Suppressor macrophage treated with lipopolysaccharide for 4 hours (primary cell): ENCODE data around the gene PSMC6.
"Not testable (repeated sequence)": the region's sequence is repeated elsewhere in the genome, so short reads cannot be mapped to it uniquely, and the experiment has no call there.

Experiments used
- DNase-seq: peaks from one replicate; pipeline ENCODE4 v3.0.0-alpha.2; 2020

PSMC6 gene

GRCh38 chr14:52723514-52724359 is 16.7 kb downstream of the PSMC6 start:
- no peak for DNase-seq

GRCh38 chr14:52724360-52724644 is 17.3 kb downstream of the PSMC6 start:
- no peak for DNase-seq

- not testable (repeated sequence) for DNase-seq
Measured at GRCh38 chr14:52727509-52727908, 20.5 kb downstream of the PSMC6 start.

GRCh38 chr14:52729035-52729434 is 22.0 kb downstream of the PSMC6 start:
- not testable (repeated sequence) for DNase-seq

- DNase-seq, result no peak
Measured at GRCh38 chr14:52729585-52729924, 22.6 kb downstream of the PSMC6 start.

GRCh38 chr14:52729925-52730708 is 23.1 kb downstream of the PSMC6 start, which contains the start of gene STYX:
Gene STYX, plus strand, starts transcription at chr14:52730166. Its CDS starts 309 bp downstream, at chr14:52730475.
- DNase-seq, result peak; percentile 99

- DNase-seq, result peak; percentile 36
Measured at GRCh38 chr14:52730709-52731111, 23.7 kb downstream of the PSMC6 start.

GRCh38 chr14:52733824-52734223 is 26.8 kb downstream of the PSMC6 start:
- DNase-seq, result no peak

- no peak for DNase-seq
Measured at GRCh38 chr14:52735921-52736489, 29.0 kb downstream of the PSMC6 start.

- no peak for DNase-seq
Measured at GRCh38 chr14:52738409-52738808, 31.4 kb downstream of the PSMC6 start.

- no peak for DNase-seq
Measured at GRCh38 chr14:52740751-52741150, 33.8 kb downstream of the PSMC6 start.

- peak; percentile 5 for DNase-seq
Measured at GRCh38 chr14:52741865-52742264, 34.9 kb downstream of the PSMC6 start.

- DNase-seq, result no peak
Measured at GRCh38 chr14:52748647-52749292, 41.8 kb downstream of the PSMC6 start.

GRCh38 chr14:52755607-52756316 is 48.8 kb downstream of the PSMC6 start:
- no peak for DNase-seq

GRCh38 chr14:52759145-52759544 is 52.1 kb downstream of the PSMC6 start:
- DNase-seq, result no peak

- not testable (repeated sequence) for DNase-seq
Measured at GRCh38 chr14:52762923-52763322, 55.9 kb downstream of the PSMC6 start.

- no peak for DNase-seq
Measured at GRCh38 chr14:52767058-52767833, 60.2 kb downstream of the PSMC6 start.

- peak; percentile 6 for DNase-seq
Measured at GRCh38 chr14:52769887-52770286, 62.9 kb downstream of the PSMC6 start.

GRCh38 chr14:52776816-52777215 is 69.8 kb downstream of the PSMC6 start:
- no peak for DNase-seq
